Psoas muscle (tissue), 8 donors: ENCODE measurements around the gene TMEM132C. TPM values are rescaled to one million over a fixed set of nuclear protein-coding genes. Genes with fewer than 3 reads are reported as not detected.

Experiments used
- ATAC-seq, 4 donors: fragments of 200-7000 bp; cut with Tn5 transposase; one replicate each; pipeline ENCODE4 v1.9.1; 2020; ENCODE audit warnings: moderate library complexity in 3 of 4, mild to moderate bottlenecking in 2 of 4
- DNase-seq, 2 donors: peaks; one replicate each; pipeline ENCODE4 v3.0.0-alpha.2; 2020
- H3K27ac ChIP-seq: fragments of 200-600 bp; one replicate; pipeline ENCODE4 v1.8.0; 2022
- H3K27me3 ChIP-seq, 3 donors: fragments of 200-600 bp in 1 of 3; one replicate each; pipeline versions ENCODE4 v1.6.1 to v1.8.0; 2013 to 2022; ENCODE audit warnings: low read length in 2 of 3, mild to moderate bottlenecking in 2 of 3, moderate library complexity in 1 of 3; ENCODE audit not compliant: insufficient read depth in 3 of 3
- H3K36me3 ChIP-seq, 2 donors: fragments of 200-600 bp in 1 of 2; one replicate each; pipeline versions ENCODE4 v1.6.1 to v1.8.0; 2013 to 2022; ENCODE audit warnings: low read depth in 1 of 2, mild to moderate bottlenecking in 1 of 2, moderate library complexity in 1 of 2; ENCODE audit not compliant: insufficient read depth in 1 of 2
- H3K4me1 ChIP-seq: fragments of 200-600 bp; one replicate; pipeline ENCODE4 v1.8.0; 2022
- H3K4me3 ChIP-seq: fragments of 200-600 bp; one replicate; pipeline ENCODE4 v1.8.0; 2022; ENCODE audit warnings: mild to moderate bottlenecking
- H3K9me3 ChIP-seq: fragments of 200-600 bp; one replicate; pipeline ENCODE4 v1.8.0; 2022
- CTCF ChIP-seq: fragments of 200-600 bp; IDR thresholded peaks from one replicate; pipeline ENCODE4 v1.8.0; 2022; ENCODE audit warnings: antibody characterized with exemption
- WGBS, 3 donors: extraction: QIAGEN DNeasy Blood & Tissue Kit; methylation state at CpG; one replicate each; pipeline versions ENCODE4 v1.1.6 to v1.1.7; 2013; 5-methylcytosine and 5-hydroxymethylcytosine counted together
- intact Hi-C, 2 donors: fragments of 100-400 bp; cut with DNase I; formaldehyde crosslinking; loops; one replicate each; pipeline versions ENCODE4 v1.11.0 to v1.14.2; 2022
- polyA plus RNA-seq, 3 donors: library from polyadenylated mRNA; stranded (reverse); fragments of 200-250 nt; gene quantifications; one replicate each; pipeline ENCODE4 v1.2.3, GENCODE V29; 2013
- total RNA-seq, 4 donors: library from RNA; stranded (reverse); fragmentation: NEBNext Ultra II Directional in 2 of 4; extraction: Animal tissue kit (Norgen Biotek cat#: 25700) in 2 of 4; gene quantifications; one replicate each; pipeline versions ENCODE4 v1.2.1 to v1.2.4, GENCODE V29; 2021 to 2023
- donor health status: healthy with polysubstance abuse.
- donor health status: DM: no; HTN: no; CAD: no; lungs with moderate emphysema.
- donor health status: Bipolar disorder and iron deficiency.
- donor health status: healthy.
- donor health status: DM: yes; HTN: yes; CAD: no.
- donor health status: DM: no; HTN: no; CAD: no.
- donor health status: DM: no; HTN: no; CAD: no.
- donor health status: DM: yes; HTN: yes; CAD: no.

The TMEM132C gene
- total and polyA plus RNA-seq, 7 donors = 0.16 to 0.77 (median 0.47) TPM

- no peak overlapping the region for H3K27ac ChIP-seq
- WGBS, 3 donors = 2 to 5% (median 4%) methylated on average over 26 of the region's 26 CpGs
- intact Hi-C loops = no loop called here
- peaks cover 0 to 25% (median 0%) of the 10 kb centered on the region in 3 donors for H3K27me3 ChIP-seq
- DNase-seq (peak; percentile 27 to 62), ATAC-seq (no peak)
- H3K9me3 ChIP-seq = no peaks in the 10 kb centered on the region
- no peaks in the 10 kb centered on the region for H3K4me1 ChIP-seq
- TF ChIP-seq CTCF = no peak
- no peaks in the 10 kb centered on the region for H3K36me3 ChIP-seq
- H3K4me3 ChIP-seq = peak overlapping the region; percentile 44
These were observed 98.8 kb downstream of the TMEM132C start for GRCh38 chr12:128365651-128366231.

GRCh38 chr12:128367961-128368360 is 101.0 kb downstream of the TMEM132C start:
- Histone ChIP-seq H3K27me3 (peaks cover 0 to 25% (median 0%) of the 10 kb centered on the region in 3 donors), H3K27ac (no peak overlapping the region), H3K9me3 (no peaks in the 10 kb centered on the region), H3K4me3 (no peak overlapping the region), H3K36me3 (no peaks in the 10 kb centered on the region), H3K4me1 (no peaks in the 10 kb centered on the region)
- intact Hi-C loops = no loop called here
- no peak for DNase-seq
- 79 to 87% (median 86%) methylated on average over 7 of the region's 7 CpGs for WGBS, 3 donors
- no peak for TF ChIP-seq CTCF
- ATAC-seq = no peak

GRCh38 chr12:128381541-128381940 is 114.6 kb downstream of the TMEM132C start:
- Histone ChIP-seq H3K27ac (no peak overlapping the region), H3K4me3 (no peak overlapping the region), H3K4me1 (no peaks in the 10 kb centered on the region), H3K36me3 (no peaks in the 10 kb centered on the region), H3K27me3 (peaks cover 0 to 6% (median 5%) of the 10 kb centered on the region in 3 donors), H3K9me3 (no peaks in the 10 kb centered on the region)
- ATAC-seq (no peak), DNase-seq (no peak)
- WGBS, 3 donors = 6 to 9% (median 8%) methylated on average over 12 of the region's 12 CpGs
- no peak for TF ChIP-seq CTCF
- intact Hi-C loops = loop anchor here in 1 of 2 donors (10.0 kb wide), 1 partner anchor 127 kb away; no protein-coding TSS in a partner anchor

GRCh38 chr12:128381946-128382345 is 115.0 kb downstream of the TMEM132C start:
- no peaks in the 10 kb centered on the region for H3K9me3 ChIP-seq
- intact Hi-C loops = loop anchor here in 1 of 2 donors (10.0 kb wide), 1 partner anchor 127 kb away; no protein-coding TSS in a partner anchor

More at GRCh38 chr12:128381946-128382345, 115.0 kb downstream of the TMEM132C start:
- Histone ChIP-seq H3K4me1 (no peaks in the 10 kb centered on the region), H3K4me3 (no peak overlapping the region), H3K27ac (no peak overlapping the region), H3K36me3 (no peaks in the 10 kb centered on the region), H3K27me3 (peaks cover 0 to 6% (median 5%) of the 10 kb centered on the region in 3 donors)
- no peak for TF ChIP-seq CTCF
- 22 to 27% (median 23%) methylated on average over 10 of the region's 10 CpGs for WGBS, 3 donors
- DNase-seq (no peak), ATAC-seq (no peak)
